Neural crest cell (in vitro differentiated cells): ENCODE data around the gene SIPA1L2. TPM values are rescaled to one million over a fixed set of nuclear protein-coding genes. Genes with fewer than 3 reads are reported as not detected.
A peak's percentile ranks its signal among the peaks of the same experiment; 100 is the strongest.

ENCODE experiments used
- DNase-seq: peaks from one replicate; pipeline ENCODE4 v3.0.0; 2021; ENCODE audit warnings: low read depth, mixed read lengths, low spot score
- H3K27ac Mint-ChIP-seq: one replicate; pipeline ENCODE4 v1.8.0; 2021; ENCODE audit warnings: mild to moderate bottlenecking, mixed read lengths; ENCODE audit not compliant: unreplicated experiment
- H3K27me3 Mint-ChIP-seq: 2 replicates; pipeline ENCODE4 v1.8.0; 2021; ENCODE audit warnings: low read depth, mild to moderate bottlenecking, mixed read lengths
- H3K36me3 Mint-ChIP-seq: 2 replicates; pipeline ENCODE4 v1.8.0; 2021; ENCODE audit warnings: low read depth, mild to moderate bottlenecking, mixed read lengths
- H3K4me1 Mint-ChIP-seq: 2 replicates; pipeline ENCODE4 v1.8.0; 2021; ENCODE audit warnings: mixed read lengths
- H3K4me3 Mint-ChIP-seq: one replicate; pipeline ENCODE4 v1.8.0; 2021; ENCODE audit warnings: mild to moderate bottlenecking, mixed read lengths
- H3K9me3 Mint-ChIP-seq: 2 replicates; pipeline ENCODE4 v1.8.0; 2021; ENCODE audit warnings: mixed read lengths
- CTCF ChIP-seq: fragments of 200-600 bp; sonication (generic); conservative IDR thresholded peaks from 2 replicates; pipeline ENCODE4 v1.5.0; 2021; ENCODE audit warnings: antibody characterized with exemption, mild to moderate bottlenecking
- total RNA-seq: library from RNA; stranded (reverse); gene quantifications from 2 replicates; pipeline ENCODE4 v1.2.1, GENCODE V29; 2021

Gene SIPA1L2
- total RNA-seq, 1 donor from 2014 or later = 38.7 TPM

- H3K27me3 Mint-ChIP-seq = peaks cover 2% of the 10 kb centered on the region
Measured at GRCh38 chr1:232655028-232655745, 25.3 kb upstream of the SIPA1L2 start.

GRCh38 chr1:232653789-232654188 is 23.9 kb upstream of the SIPA1L2 start:
- Mint-ChIP-seq H3K36me3 (no peaks in the 10 kb centered on the region), H3K4me1 (peaks cover 4% of the 10 kb centered on the region), H3K9me3 (no peaks in the 10 kb centered on the region), H3K27me3 (no peaks in the 10 kb centered on the region), H3K27ac (no peak overlapping the region), H3K4me3 (no peak overlapping the region)
- no peak for DNase-seq
- TF ChIP-seq CTCF = no peak

More at GRCh38 chr1:232655028-232655745, 25.3 kb upstream of the SIPA1L2 start:
- Mint-ChIP-seq H3K36me3 (no peaks in the 10 kb centered on the region), H3K27ac (no peak overlapping the region), H3K4me3 (no peak overlapping the region), H3K9me3 (no peaks in the 10 kb centered on the region), H3K4me1 (peaks cover 4% of the 10 kb centered on the region)
- no peak for TF ChIP-seq CTCF
- DNase-seq = no peak

- Mint-ChIP-seq H3K4me3 (no peak overlapping the region), H3K4me1 (peaks cover 4% of the 10 kb centered on the region), H3K9me3 (peaks cover 2% of the 10 kb centered on the region), H3K27me3 (no peaks in the 10 kb centered on the region), H3K36me3 (no peaks in the 10 kb centered on the region), H3K27ac (no peak overlapping the region)
- DNase-seq = no peak
- TF ChIP-seq CTCF = no peak
Measured at GRCh38 chr1:232650845-232651244, 20.9 kb upstream of the SIPA1L2 start.

GRCh38 chr1:232650418-232650817 is 20.5 kb upstream of the SIPA1L2 start:
- Mint-ChIP-seq H3K4me1 (peaks cover 3% of the 10 kb centered on the region), H3K27ac (no peak overlapping the region), H3K36me3 (no peaks in the 10 kb centered on the region), H3K9me3 (peaks cover 2% of the 10 kb centered on the region), H3K27me3 (no peaks in the 10 kb centered on the region), H3K4me3 (no peak overlapping the region)
- DNase-seq = no peak
- no peak for TF ChIP-seq CTCF

- Mint-ChIP-seq H3K36me3 (no peaks in the 10 kb centered on the region), H3K27ac (peak overlapping the region; percentile 68), H3K27me3 (no peaks in the 10 kb centered on the region), H3K9me3 (peaks cover 5% of the 10 kb centered on the region), H3K4me3 (no peak overlapping the region), H3K4me1 (no peaks in the 10 kb centered on the region)
- DNase-seq = no peak
- TF ChIP-seq CTCF = no peak
Measured at GRCh38 chr1:232648316-232648715, 18.4 kb upstream of the SIPA1L2 start.
